Hematopoietic multipotent progenitor cell treated with erythropoietin and hydrocortisone succinate and interleukin-3 and kit ligand, for 6 days (in vitro differentiated cells): Measurements from ENCODE around the gene CCDC33.
A peak's percentile ranks its signal among the peaks of the same experiment; 100 is the strongest.

Experiments used
- DNase-seq: peaks from one replicate; pipeline ENCODE4 v3.0.0-alpha.2; 2015

Gene CCDC33

DNA sequence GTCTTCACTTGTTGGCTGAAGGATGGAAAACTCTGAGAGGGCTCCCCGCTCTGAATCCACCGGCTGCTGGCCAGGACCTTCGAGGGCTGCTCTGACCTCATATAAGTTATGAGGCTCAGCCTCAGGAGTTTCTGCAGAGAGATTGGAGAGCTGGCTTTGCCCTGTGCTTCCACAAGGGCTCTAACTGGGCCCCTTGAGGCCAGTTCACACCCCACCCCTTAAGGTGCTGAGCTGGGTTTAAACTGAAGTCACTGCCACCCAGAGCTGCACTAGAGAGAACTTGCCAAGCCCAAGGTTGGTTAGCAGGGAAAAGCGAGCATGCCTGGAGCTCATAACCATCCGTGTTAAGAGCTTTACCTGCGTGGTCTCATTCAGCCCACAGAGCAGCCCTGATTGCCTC lies 2.8 kb upstream of the CCDC33 start:
- DNase-seq = no peak

GRCh38 chr15:74233851-74234597 lies 2.1 kb upstream of the CCDC33 start:
- DNase-seq = no peak

DNA sequence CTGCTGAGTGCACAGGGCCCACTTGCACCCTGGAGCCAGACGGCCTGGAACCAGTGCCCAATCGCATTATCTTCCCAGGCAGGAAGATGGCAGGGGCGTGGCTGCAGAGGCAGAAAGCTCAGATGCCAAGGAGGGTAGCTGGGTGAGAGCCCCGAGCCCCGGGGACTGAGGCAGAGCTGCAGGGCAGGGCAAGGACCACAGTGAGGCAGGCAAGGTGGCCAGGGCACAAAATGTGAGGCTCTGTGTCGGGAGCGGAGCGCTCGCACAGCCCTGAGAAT lies 1.6 kb upstream of the CCDC33 start:
- DNase-seq = no peak

GRCh38 chr15:74239051-74239705 lies 3.1 kb downstream of the CCDC33 start:
- DNase-seq = no peak

DNA sequence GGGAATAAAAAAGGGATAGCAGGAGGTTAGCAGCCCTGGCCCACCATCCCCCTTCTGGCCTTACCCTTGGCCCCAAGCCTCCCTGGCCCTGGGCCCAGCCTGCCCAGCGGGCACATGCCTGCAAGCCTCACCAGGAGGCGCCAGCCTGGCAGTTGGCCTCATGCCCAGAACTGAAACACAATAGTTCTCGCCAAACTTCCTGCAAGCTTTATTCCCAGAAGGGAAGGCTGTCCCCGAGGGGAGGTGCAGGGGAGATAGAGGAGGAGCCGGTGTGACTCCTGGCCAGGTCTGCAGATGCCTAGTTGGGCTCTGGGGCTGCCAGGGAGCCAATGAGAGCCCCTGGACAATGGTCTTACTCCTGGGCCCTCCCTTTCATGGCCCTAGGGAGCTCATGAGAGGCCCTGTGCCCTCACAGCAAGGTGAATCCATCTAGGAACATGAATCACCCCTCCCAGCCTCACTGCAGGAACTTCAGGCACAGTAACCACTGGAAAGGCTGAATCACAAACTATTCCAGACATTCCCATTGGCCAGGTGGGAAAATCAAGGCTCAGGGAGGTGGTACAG lies 4.0 kb downstream of the CCDC33 start:
- DNase-seq = peak; percentile 56

GRCh38 chr15:74240897-74241614 lies 4.9 kb downstream of the CCDC33 start:
- DNase-seq = no peak

DNA sequence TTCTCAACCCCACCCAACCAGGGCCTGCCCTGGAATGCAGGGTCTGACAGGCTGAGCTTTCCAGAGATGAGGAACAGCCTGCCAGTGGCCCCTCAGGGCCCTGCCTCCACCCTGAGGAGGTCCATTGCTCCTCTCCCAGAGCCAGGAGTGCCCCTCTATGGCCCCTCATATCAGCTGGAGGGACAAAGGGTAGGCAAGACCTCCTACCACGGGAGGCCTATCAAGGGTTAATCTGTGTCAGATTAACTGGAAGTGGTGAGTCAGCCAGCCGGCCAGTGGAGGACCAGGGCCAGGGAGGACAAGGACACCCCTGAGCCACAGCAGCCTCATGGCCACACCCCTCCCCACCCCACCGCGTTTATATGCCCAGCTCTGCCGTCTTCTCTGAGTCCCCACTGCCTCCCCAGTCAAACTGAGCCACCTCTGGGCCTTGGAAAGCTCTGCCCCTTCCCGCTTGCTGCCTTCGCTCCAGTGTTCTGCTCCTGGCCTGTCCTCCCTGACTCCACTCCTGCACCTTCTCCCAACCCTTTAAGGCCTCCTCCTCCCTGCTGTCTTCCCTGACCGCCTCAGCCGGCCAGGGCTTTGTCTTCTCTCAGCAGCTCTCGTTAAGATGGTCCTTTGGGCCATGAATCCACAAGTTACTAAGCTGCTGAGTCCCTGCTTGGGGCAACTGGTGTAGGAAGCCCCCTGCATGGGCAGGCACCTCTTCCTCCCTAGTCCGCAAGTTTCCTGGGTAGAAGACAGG lies 6.5 kb downstream of the CCDC33 start:
- DNase-seq = no peak

- no peak for DNase-seq
Measured at GRCh38 chr15:74243431-74243830, 7.3 kb downstream of the CCDC33 start.

- no peak for DNase-seq
Measured at GRCh38 chr15:74244822-74245341, 8.8 kb downstream of the CCDC33 start.

GRCh38 chr15:74245342-74245931 lies 9.3 kb downstream of the CCDC33 start:
- DNase-seq = peak; percentile 27

DNA sequence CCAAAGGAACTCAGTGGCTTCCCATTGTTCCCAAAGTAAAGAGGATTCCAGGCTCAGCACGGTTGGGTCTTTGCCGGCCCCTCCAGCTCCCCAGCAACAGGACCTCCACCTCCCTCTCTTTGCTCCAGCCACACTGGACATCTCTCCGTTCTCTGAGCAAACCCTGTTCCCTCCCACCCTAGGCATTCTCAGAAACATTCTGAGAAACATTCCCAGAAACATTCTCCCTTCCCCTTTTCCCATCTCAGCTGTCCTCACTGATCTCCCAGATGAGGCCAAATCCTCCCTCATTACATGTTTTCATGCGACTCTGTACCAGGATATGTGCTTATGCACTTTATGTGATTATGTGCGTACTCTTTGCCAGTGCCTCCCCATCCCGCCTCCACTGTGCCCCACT lies 14.1 kb downstream of the CCDC33 start:
- DNase-seq = no peak

DNA sequence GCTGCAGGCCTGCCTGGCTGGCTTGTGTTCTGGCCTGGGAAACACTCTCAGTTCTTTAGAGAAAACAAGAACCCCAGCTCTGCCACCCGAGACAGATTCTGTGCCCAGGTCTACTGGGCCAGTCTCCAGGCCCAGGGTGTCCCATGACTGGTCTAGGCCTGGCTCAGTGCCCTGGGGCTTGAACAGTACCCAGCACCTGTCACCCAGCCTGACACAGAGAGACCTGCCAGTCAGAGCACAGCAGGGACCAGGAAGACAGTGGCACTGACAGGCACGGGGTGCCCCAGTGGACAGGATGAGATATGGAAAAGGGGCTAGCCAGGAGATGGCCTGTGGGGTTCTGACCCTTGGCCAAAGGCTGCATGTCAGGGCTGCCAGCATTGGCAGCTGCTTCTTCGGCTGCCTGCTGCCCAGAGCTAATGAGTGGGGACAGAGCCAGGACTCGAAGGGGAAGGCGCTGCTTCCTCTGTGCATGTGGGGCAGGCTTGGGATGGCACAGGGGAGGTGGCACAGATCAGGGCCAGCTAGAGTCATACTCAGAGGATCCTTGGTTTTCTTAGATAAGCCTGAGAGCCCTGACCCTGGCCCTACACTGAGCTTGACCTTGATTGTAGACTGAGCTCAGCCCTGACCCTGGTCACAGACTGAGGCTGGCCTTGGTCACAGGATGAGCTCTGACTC lies 15.1 kb downstream of the CCDC33 start:
- no peak for DNase-seq

GRCh38 chr15:74252291-74252690 lies 16.2 kb downstream of the CCDC33 start:
- no peak for DNase-seq

GRCh38 chr15:74252721-74253120 lies 16.6 kb downstream of the CCDC33 start:
- no peak for DNase-seq

- DNase-seq = no peak
Measured at GRCh38 chr15:74253211-74253921, 17.2 kb downstream of the CCDC33 start.

DNA sequence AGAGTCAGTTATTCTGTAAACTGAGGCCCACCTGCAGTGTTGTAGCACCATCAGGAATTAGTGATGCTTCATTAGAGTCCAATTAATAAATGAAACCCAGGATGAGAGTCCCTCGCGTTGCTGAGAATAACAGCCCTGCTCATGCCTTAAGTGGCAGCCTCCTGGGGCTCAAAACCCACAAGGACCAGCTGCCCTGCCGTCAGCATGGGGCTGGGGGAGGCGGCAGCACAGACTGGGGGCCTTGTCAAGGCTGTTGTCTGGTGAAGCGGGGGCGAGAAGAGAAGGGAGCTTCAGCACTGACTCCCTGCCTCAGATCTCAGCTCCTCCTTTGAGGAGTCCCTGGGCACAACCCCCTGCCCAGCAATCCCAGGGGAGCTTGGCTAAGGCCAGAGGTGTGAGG lies 21.0 kb downstream of the CCDC33 start:
- no peak for DNase-seq

DNA sequence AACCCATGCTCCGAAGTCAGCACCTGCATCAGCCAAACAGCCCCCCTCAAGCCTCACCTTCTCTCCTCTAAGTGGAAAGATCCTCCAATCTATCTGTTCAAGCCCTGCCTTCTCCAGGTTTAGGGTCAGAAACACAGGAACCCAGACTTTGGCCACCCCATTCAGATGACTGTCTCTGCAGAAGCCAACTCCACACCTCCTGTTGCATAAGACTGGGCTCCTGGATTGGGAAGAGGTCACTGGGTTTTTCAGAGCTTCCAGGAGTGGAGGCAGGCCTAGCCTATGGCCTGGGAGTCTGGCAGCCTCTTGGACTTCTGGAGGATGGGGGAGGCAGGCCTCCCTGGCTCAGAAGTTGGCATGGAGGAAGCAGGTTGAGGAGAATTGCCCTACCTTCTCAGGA lies 21.5 kb downstream of the CCDC33 start:
- DNase-seq = no peak

DNA sequence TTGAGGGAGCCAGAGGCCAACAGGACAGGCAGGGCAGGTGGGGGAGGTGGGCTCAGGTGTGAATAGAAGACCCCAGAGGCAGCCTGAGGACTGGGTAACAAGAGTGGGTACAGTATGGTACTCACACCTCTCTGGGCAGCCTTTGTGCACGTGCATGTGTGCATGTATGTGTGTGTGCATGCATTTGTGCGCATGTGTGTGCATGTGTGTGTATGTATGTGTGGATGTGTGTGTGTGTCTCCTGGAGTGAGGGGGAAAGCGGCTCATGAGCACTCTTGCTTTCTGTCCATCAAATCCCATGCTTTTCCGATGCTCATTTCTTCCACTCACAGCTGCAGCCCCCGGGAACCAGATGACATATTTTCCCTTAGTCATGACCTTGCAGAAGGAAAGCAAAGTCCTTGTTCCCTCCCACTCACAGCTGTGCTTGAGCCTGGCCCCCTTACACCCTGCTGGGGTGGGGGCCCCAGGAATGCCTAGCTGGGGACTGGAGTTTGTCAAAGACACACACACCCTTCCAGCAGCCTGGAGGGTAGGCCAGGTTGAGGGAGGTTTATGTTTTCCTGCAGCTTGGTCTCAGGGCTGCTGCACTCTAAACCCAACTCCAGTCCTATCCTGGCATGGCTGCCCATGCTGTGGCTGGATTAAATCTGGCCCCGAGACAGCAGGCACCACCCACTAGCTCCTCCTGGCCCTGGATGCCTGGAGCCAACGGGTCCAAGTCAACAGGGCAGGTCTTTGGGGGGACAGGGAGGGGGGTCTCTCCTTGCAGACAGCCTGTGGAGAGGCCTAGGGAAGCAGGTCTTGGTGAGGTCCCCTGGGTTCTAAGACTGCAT lies 22.5 kb downstream of the CCDC33 start:
- no peak for DNase-seq

DNA sequence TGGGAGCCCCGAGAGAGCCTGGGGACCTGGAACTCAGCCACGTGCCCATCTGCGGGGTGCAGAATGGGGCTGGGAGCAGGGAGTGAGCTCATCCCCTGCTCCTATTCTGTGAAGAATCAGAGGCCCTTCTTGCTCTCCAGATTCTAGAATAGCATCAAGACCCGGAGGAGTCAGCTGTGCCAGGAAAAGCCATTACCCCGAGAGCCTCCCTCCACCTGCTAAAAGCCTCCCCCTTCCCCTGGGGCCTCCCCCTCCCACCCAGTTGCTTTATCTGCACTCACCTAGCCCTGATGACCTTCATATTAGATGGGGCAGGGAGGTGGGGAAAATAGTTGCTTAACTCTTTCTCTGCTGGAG lies 23.1 kb downstream of the CCDC33 start:
- no peak for DNase-seq

GRCh38 chr15:74259821-74260607 lies 23.9 kb downstream of the CCDC33 start:
- DNase-seq = no peak
